ENCODE measurements around the gene RALB. TPM values are rescaled to one million over a fixed set of nuclear protein-coding genes. Genes with fewer than 3 reads are reported as not detected.

The RALB gene
- total RNA-seq, 1 experiment from 2014 or later, result 59.4 TPM

DNA sequence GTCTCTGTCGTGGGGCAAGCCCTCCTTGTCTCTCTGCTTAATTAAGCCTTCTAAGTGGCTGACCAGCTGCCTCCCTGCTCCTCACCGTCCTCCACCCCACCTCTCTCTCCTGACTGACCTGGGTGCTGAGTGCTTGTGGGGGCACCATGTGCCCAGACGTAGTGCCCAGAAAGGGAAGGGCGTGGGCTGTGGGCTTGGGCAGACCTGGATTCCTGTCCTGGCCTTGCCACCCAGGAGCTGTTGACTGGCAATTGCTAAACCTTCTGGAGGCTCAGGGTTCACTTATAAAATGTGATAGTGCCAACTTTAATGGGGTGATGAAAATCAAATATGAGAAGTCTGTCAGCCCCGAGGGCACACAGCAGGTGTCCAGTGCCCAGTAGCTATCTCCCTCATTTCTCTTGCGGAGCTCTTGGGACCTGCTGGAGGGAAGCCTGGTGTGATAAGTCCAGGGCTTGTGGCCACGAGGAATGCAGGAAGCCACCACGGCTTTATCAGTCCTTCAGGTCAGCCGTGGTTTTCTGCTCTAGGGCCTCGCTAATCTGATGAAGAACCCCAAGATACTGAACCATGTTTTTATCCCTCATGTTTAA, 71.3 kb downstream of the RALB start:
- no peaks in the 10 kb centered on the region for H3K36me3 Mint-ChIP-seq (ENCODE audit: insufficient read depth, unreplicated experiment)
- no peaks in the 10 kb centered on the region for H3K27me3 Mint-ChIP-seq (ENCODE audit: insufficient read depth, unreplicated experiment)
- H3K27ac Mint-ChIP-seq (ENCODE audit: unreplicated experiment), result no peak overlapping the region
- CTCF ChIA-PET, result interaction anchor here (0.7 kb wide), 2 partner anchors 11 to 149 kb away, joined by 3 to 4 read pairs; no protein-coding TSS in a partner anchor
- H3K9me3 Mint-ChIP-seq (ENCODE audit: unreplicated experiment), result no peaks in the 10 kb centered on the region
- H3K4me1 Mint-ChIP-seq (ENCODE audit: low read depth, unreplicated experiment), result peaks cover 4% of the 10 kb centered on the region
- intact Hi-C loops (cut with micrococcal nuclease; ENCODE audit: unreplicated experiment), result no loop called here
- no TSS peak for BruUV-seq (replicated peaks)
- Histone ChIP-seq H3K36me3 (ENCODE audit: control insufficient read depth, insufficient read depth, low read length) (no peaks in the 10 kb centered on the region), H3K4me3 (ENCODE audit: low read depth, low read length) (no peak overlapping the region), H3K27me3 (replicated peaks; ENCODE audit: control insufficient read depth, insufficient read depth, low read length) (no peaks in the 10 kb centered on the region), H3K4me1 (no peaks in the 10 kb centered on the region), H3K9me3 (no peaks in the 10 kb centered on the region)
- POLR2A ChIA-PET, result no interaction called here
- no peak for DNase-seq
- H3K4me3 Mint-ChIP-seq (ENCODE audit: unreplicated experiment), result no peak overlapping the region
- TF ChIP-seq, protein P1, sequence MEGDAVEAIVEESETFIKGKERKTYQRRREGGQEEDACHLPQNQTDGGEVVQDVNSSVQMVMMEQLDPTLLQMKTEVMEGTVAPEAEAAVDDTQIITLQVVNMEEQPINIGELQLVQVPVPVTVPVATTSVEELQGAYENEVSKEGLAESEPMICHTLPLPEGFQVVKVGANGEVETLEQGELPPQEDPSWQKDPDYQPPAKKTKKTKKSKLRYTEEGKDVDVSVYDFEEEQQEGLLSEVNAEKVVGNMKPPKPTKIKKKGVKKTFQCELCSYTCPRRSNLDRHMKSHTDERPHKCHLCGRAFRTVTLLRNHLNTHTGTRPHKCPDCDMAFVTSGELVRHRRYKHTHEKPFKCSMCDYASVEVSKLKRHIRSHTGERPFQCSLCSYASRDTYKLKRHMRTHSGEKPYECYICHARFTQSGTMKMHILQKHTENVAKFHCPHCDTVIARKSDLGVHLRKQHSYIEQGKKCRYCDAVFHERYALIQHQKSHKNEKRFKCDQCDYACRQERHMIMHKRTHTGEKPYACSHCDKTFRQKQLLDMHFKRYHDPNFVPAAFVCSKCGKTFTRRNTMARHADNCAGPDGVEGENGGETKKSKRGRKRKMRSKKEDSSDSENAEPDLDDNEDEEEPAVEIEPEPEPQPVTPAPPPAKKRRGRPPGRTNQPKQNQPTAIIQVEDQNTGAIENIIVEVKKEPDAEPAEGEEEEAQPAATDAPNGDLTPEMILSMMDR (IDR thresholded peaks at IDR 0.05; ENCODE audit: insufficient read depth in 1 of 2, low read depth in 1 of 2, low read length in 1 of 2, severe bottlenecking in 1 of 2, unreplicated experiment in 1 of 2), result no peak

DNA sequence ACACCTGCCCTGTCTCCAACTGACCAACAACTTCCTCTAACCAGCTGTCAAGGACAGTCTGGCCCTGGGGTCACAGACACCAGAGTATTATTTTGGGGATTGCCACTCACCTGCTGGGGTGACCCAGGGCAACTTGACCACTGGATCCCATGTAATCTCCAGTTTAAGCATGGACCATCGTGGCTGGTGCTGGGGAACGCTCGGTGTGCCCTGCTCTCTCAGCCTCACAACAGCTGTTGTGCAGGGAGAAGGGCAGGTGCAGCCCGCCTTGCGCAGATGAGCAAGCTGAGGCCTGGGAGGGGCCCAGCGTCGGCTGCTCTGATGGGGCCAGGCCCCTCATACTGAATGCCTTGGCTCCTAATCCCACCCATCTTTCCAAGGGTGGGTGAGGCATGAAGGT, 72.3 kb downstream of the RALB start:
- POLR2A ChIA-PET, result interaction anchor here (0.6 kb wide), 1 partner anchor 16 kb away, joined by 4 read pairs; no protein-coding TSS in a partner anchor

DNA sequence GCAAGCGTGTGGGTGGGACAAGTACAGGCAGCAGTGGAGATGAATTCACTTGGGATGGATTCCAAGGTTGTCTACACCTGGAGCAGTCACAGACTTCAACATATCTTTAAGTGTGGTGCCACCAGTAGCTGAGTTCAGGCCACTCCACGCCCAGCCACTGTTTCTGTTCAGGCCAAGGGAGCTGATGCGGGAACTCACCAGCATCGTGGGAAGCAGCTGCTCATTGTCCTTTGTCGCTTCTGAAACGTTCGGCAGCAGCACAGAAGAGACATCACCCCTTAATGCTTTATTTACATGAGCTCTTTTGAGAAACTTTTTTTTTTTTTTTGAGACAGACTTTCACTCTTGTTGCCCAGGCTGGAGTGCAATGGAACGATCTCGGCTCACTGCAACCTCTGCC, 73.4 kb downstream of the RALB start:
- no TSS peak for BruUV-seq (replicated peaks)
- no peaks in the 10 kb centered on the region for H3K27me3 Mint-ChIP-seq (ENCODE audit: insufficient read depth, unreplicated experiment)

More for the DNA sequence above, 72.3 kb downstream of the RALB start:
- no peaks in the 10 kb centered on the region for H3K36me3 ChIP-seq (ENCODE audit: control insufficient read depth, insufficient read depth, low read length)
- H3K4me1 Mint-ChIP-seq (ENCODE audit: low read depth, unreplicated experiment), result no peaks in the 10 kb centered on the region
- H3K9me3 ChIP-seq, result no peaks in the 10 kb centered on the region
- no peaks in the 10 kb centered on the region for H3K27me3 Mint-ChIP-seq (ENCODE audit: insufficient read depth, unreplicated experiment)
- H3K9me3 Mint-ChIP-seq (ENCODE audit: unreplicated experiment), result no peaks in the 10 kb centered on the region
- H3K4me3 Mint-ChIP-seq (ENCODE audit: unreplicated experiment), result no peak overlapping the region
- no peak overlapping the region for H3K4me3 ChIP-seq (ENCODE audit: low read depth, low read length)
- TF ChIP-seq, protein P1 (IDR thresholded peaks at IDR 0.05; ENCODE audit: insufficient read depth in 1 of 2, low read depth in 1 of 2, low read length in 1 of 2, severe bottlenecking in 1 of 2, unreplicated experiment in 1 of 2), result no peak
- intact Hi-C loops (cut with micrococcal nuclease; ENCODE audit: unreplicated experiment), result no loop called here
- H3K27ac Mint-ChIP-seq (ENCODE audit: unreplicated experiment), result no peak overlapping the region
- no TSS peak for BruUV-seq (replicated peaks)
- DNase-seq, result no peak
- no peaks in the 10 kb centered on the region for H3K27me3 ChIP-seq (replicated peaks; ENCODE audit: control insufficient read depth, insufficient read depth, low read length)
- H3K36me3 Mint-ChIP-seq (ENCODE audit: insufficient read depth, unreplicated experiment), result no peaks in the 10 kb centered on the region
- no peaks in the 10 kb centered on the region for H3K4me1 ChIP-seq
- CTCF ChIA-PET, result no interaction called here

More for the DNA sequence above, 73.4 kb downstream of the RALB start:
- Mint-ChIP-seq H3K36me3 (ENCODE audit: insufficient read depth, unreplicated experiment) (no peaks in the 10 kb centered on the region), H3K4me3 (ENCODE audit: unreplicated experiment) (no peak overlapping the region), H3K27ac (ENCODE audit: unreplicated experiment) (no peak overlapping the region), H3K9me3 (ENCODE audit: unreplicated experiment) (no peaks in the 10 kb centered on the region), H3K4me1 (ENCODE audit: low read depth, unreplicated experiment) (no peaks in the 10 kb centered on the region)
- H3K27me3 ChIP-seq (replicated peaks; ENCODE audit: control insufficient read depth, insufficient read depth, low read length), result no peaks in the 10 kb centered on the region
- H3K9me3 ChIP-seq, result no peaks in the 10 kb centered on the region
- ChIA-PET CTCF (interaction anchor here (2.6 kb wide), 1 partner anchor 13 kb away, joined by 8 read pairs; no protein-coding TSS in a partner anchor), POLR2A (no interaction called here)
- H3K4me1 ChIP-seq, result no peaks in the 10 kb centered on the region
- TF ChIP-seq, protein P1 (IDR thresholded peaks at IDR 0.05; ENCODE audit: insufficient read depth in 1 of 2, low read depth in 1 of 2, low read length in 1 of 2, severe bottlenecking in 1 of 2, unreplicated experiment in 1 of 2), result no peak
- intact Hi-C loops (cut with micrococcal nuclease; ENCODE audit: unreplicated experiment), result no loop called here
- DNase-seq, result no peak
- H3K36me3 ChIP-seq (ENCODE audit: control insufficient read depth, insufficient read depth, low read length), result no peaks in the 10 kb centered on the region
- no peak overlapping the region for H3K4me3 ChIP-seq (ENCODE audit: low read depth, low read length)
